GM12874 (cell line): ENCODE results near the gene E2F1.

Experiments used
- TF ChIP-seq, protein P1 (sequence below): IDR thresholded peaks from 2 replicates; pipeline ENCODE4 v1.5.1; 2011; ENCODE audit warnings: low read depth, mild to moderate bottlenecking, control low read depth, low read length, moderate library complexity; ENCODE audit not compliant: insufficient read depth

Gene E2F1

DNA sequence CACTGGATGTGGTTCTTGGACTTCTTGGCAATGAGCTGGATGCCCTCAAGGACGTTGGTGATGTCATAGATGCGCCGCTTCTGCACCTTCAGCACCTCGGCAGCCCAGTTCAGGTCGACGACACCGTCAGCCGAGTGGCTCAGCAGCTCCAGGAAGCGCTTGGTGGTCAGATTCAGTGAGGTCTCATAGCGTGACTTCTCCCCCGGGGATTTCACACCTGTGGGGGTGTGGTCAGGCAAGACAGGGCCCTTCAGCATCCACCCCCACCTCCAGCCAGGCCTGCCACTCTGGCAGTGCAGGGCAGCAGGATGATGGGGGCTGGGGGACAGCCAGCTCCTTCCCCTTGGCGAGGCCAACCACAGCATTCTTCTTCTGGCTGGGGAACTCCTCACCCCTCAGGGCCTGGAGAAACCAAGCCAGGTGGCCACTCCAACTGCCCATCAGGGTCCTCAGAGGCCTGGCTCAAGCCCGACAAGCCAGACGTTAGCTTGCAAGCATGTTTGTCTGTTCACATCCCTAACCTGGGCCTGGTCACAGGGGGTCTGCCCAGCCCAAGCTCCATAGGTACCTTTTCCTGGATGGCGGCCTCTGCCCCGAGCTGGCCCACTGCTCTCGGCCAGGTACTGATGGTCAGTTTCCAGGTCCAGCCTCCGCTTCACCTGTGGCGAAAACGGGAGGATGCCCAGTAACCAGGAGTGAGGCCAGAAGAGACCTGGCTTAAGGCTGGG, 6.3 kb downstream of the E2F1 start:
- TF ChIP-seq, protein P1, sequence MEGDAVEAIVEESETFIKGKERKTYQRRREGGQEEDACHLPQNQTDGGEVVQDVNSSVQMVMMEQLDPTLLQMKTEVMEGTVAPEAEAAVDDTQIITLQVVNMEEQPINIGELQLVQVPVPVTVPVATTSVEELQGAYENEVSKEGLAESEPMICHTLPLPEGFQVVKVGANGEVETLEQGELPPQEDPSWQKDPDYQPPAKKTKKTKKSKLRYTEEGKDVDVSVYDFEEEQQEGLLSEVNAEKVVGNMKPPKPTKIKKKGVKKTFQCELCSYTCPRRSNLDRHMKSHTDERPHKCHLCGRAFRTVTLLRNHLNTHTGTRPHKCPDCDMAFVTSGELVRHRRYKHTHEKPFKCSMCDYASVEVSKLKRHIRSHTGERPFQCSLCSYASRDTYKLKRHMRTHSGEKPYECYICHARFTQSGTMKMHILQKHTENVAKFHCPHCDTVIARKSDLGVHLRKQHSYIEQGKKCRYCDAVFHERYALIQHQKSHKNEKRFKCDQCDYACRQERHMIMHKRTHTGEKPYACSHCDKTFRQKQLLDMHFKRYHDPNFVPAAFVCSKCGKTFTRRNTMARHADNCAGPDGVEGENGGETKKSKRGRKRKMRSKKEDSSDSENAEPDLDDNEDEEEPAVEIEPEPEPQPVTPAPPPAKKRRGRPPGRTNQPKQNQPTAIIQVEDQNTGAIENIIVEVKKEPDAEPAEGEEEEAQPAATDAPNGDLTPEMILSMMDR = no peak

DNA sequence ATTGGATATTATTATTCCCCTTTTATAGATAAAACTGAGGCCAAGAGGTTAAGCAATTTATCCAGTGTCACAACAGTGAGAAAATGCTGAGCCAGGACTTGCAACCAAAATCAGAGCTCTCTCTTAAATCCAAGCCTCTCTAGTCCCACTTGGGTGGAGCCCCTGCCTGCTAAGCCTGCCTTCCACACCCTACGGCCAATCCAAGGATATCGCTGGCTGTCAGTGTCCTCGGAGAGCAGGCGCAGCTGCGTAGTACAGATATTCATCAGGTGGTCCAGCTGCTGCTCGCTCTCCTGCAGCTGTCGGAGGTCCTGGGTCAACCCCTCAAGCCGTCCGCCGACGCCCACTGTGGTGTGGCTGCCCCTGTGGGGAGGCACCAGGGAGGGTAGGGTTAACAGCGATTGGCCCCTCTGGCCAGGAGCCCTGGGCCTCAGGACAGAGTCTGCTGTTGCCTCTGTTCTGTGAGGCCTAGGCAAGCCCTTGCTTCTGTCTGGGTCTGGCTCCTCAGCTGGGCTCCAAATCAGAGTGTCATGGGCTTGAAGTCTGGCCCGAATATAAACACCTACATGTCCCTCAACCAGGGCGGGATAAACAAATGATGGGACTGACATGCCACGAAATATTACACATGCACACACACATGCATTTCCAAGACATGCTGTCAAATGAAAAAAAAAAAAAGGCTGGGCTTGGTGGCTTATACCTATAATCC, 8.0 kb downstream of the E2F1 start:
- TF ChIP-seq, protein P1 = no peak

DNA sequence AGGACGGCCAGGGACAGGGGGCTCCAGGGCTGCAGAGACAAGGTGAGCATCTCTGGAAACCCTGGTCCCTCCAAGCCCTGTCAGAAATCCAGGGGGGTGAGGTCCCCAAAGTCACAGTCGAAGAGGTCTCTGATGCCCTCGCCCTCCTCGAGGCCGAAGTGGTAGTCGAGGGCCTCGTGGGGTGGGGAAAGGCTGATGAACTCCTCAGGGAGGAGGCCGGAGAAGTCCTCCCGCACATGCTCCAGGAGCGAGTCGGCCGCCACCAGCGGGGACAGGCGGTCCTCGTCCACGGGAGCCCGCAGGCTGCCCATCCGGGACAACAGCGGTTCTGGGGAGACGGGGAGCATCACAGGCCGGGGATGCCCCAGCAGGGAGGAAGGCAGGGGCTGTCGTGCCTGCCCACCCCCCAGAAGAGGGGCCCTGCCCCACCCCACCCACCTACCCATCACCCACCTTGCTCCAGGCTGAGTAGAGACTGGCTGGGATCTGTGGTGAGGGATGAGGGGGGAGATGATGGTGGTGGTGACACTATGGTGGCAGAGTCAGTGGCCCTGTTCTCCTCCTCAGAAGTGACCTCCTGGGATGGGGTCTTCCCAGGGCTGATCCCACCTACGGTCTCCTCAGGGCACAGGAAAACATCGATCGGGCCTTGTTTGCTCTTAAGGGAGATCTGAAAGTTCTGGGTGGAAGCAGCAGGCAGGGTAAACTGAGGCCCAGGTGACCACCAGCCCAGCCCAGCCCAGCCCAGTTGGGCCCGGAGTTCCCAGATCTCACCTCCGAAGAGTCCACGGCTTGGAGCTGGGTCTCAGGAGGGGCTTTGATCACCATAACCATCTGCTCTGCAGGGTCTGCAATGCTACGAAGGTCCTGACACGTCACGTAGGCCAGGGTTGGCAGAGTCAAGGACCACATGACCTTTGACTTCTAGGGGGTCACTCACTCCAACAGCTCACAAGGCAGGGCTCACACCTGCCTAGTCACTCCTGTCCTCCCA, 9.2 kb downstream of the E2F1 start:
- TF ChIP-seq, protein P1 = no peak

DNA sequence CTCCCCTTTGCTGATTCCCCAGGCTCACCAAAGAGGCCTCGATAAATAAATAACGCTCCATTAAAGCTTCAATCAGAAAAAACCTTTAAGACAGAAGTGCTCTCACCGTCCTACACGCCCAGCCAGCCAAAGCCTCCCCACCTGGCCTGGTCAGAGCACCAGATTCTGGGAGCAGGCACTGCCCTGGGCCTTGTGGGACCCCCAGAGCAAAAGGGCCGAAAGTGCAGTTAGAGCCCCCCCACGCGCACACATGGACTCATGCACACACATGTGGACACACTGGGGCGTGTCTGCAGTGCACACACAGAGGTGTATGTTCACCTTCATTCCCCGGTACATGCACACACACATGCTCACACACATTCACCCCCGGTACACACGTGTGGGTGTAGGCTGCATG, 10.1 kb downstream of the E2F1 start:
- TF ChIP-seq, protein P1 = no peak

DNA sequence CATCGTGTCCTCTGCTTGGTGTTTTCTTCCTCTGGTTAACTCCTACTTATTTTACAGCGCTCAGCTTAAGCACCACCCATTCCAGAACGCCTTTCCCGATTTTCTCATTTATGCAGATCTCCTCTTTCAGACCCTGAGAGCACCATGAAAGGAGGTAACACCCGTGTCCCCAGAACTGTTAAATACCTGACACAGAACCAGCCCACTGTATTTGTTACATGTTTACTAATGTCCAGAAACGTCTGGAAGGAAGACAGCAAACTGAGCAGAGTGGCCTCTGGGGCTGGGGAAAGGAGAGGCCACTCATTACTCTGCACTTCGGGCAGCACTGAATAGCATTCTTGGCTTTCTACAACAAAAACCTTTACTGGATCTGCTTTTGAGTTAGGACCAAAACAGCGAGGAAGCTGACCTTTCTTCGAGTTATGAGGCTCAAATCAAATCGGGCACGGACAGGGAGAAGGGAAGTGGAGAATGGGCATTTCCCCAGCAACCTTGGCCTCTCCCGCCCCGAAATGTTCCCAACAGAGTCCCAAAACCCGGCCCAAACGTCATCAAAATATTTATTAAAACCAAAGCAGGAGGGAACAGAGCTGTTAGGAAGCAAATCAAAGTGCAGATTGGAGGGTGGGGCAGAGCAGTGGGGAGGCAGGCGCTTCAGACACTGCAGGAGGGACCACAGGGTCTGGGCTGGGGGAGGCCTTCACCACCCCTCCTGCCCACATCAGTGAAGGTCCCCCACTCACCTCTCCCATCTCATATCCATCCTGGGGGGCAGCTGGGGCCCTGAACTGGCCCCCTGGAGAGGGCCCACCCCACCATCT, 10.8 kb downstream of the E2F1 start:
- TF ChIP-seq, protein P1 = no peak

DNA sequence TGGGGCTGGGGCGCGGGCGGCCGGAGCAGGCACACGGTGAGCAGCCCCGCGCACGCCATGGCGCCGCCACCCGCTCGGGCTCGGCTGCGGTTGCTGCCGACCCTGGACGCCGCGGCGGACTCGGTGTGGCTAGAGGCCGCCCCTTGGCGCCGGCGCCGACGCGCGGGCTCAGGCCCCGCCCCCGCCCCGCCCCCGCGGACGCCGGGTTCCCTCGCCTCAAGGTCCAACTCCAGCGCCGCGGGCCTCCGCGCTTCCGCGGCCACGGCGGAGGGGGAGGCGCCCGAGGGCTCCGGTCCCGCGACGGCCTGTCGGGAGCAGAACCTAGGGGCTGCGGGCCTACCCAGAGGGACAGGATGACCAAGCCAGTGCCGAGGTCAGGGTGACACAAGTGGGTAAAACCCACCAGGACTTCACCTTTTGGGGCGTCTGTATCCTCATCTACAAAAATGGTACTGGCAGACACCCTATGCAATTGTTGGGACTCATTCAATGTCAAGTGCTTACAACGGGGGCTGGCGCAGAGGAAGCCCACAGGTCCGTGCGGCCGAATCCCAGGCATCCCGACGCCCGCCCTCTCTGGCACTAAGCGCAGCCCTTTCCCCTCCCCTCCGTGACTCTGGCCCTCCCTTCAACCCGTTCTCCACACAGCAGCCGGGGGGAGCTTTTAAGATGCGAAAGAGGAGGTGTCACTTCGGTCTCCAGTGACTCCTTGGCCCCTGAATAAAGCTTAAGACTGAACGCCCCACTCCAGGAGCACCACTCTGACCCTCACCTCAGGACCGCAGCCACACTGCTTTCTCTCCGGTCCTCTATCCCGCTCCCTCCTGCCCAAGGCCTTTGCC, 11.7 kb downstream of the E2F1 start, which contains the start of gene NECAB3:
Gene NECAB3 (minus strand): TSS at position 135 of the 842 bp plus-strand sequence. CDS start 76 bp downstream, at position 59.
- TF ChIP-seq, protein P1 = no peak
